Kidney (tissue), 14 donors: ENCODE data around the gene PLEKHF1. TPM values are rescaled to one million over a fixed set of nuclear protein-coding genes. Genes with fewer than 3 reads are reported as not detected.

Experiments
- DNase-seq, 5 donors: peaks; one replicate each; pipeline ENCODE4 v3.0.0-alpha.2; 2013 to 2020
- FAIRE-seq: peaks from 2 replicates; lab custom pipeline; 2012; peaks lifted over from hg19 to GRCh38; lab: Jason Lieb, UNC
- H3K27ac ChIP-seq, 2 donors: one replicate each; pipeline ENCODE4 v1.7.0; 2013; ENCODE audit warnings: low read depth in 2 of 2, low read length in 2 of 2, inconsistent platforms in 1 of 2
- H3K27me3 ChIP-seq: one replicate; pipeline ENCODE4 v1.7.1; 2013; ENCODE audit warnings: low read length, inconsistent platforms; ENCODE audit not compliant: control insufficient read depth, insufficient read depth
- H3K36me3 ChIP-seq, 3 donors: one replicate each; pipeline versions ENCODE4 v1.7.0 to v1.7.1; 2013; ENCODE audit warnings: low read length in 3 of 3, control low read depth in 1 of 3, inconsistent platforms in 1 of 3; ENCODE audit not compliant: insufficient read depth in 3 of 3, control insufficient read depth in 2 of 3
- H3K4me1 ChIP-seq, 3 donors: one replicate each; pipeline versions ENCODE4 v1.7.0 to v1.7.1; 2013; ENCODE audit warnings: low read length in 3 of 3, inconsistent platforms in 1 of 3, low read depth in 1 of 3; ENCODE audit not compliant: control insufficient read depth in 2 of 3, insufficient read depth in 2 of 3
- H3K4me3 ChIP-seq, 3 donors: one replicate each; pipeline versions ENCODE4 v1.7.0 to v1.8.1; 2013; ENCODE audit warnings: low read length in 3 of 3, control low read depth in 1 of 3, inconsistent platforms in 1 of 3
- H3K9ac ChIP-seq, 3 donors: one replicate each; pipeline versions ENCODE4 v1.7.0 to v1.7.1; 2013; ENCODE audit warnings: low read length in 3 of 3, control low read depth in 1 of 3, inconsistent platforms in 1 of 3
- H3K9me3 ChIP-seq, 3 donors: one replicate each; pipeline versions ENCODE4 v1.7.0 to v1.7.1; 2013; ENCODE audit warnings: low read length in 3 of 3, control low read depth in 1 of 3, inconsistent platforms in 1 of 3; ENCODE audit not compliant: control insufficient read depth in 2 of 3, insufficient read depth in 1 of 3
- intact Hi-C: fragments of 100-400 bp; cut with DNase I; formaldehyde crosslinking; loops from one replicate; pipeline ENCODE4 v1.11.1; 2022
- polyA plus RNA-seq: library from polyadenylated mRNA; stranded (reverse); fragments of 350-450 nt; fragmentation: Illumina TruSeq; extraction: RNeasy Lipid Tissue Mini Kit (QIAGEN cat#74804); gene quantifications from one replicate; pipeline ENCODE4 v1.2.3, GENCODE V29; 2014; ENCODE audit warnings: low read depth, low replicate concordance; ENCODE audit not compliant: insufficient read depth
- total RNA-seq: library from RNA; stranded (reverse); fragmentation: NEBNext Ultra II Directional; extraction: Animal tissue kit (Norgen Biotek cat#: 25700); gene quantifications from one replicate; pipeline ENCODE4 v1.2.1, GENCODE V29; 2021
- TF ChIP-seq, protein P1 (sequence below): IDR thresholded peaks from 3 replicates; pipeline ENCODE4 v1.5.1; 2012; ENCODE audit warnings: mild to moderate bottlenecking, moderate library complexity, borderline replicate concordance; ENCODE audit not compliant: insufficient read depth; ENCODE audit errors: extremely low read depth
- donor health status: control.
- donor health status: control.
- donor health status: control.
- donor health status: control.
- donor health status: control.
- donor health status: DM: yes; HTN: yes; CAD: no.
- donor health status: Normal renal cell carcinoma (clear cell type).

The PLEKHF1 gene
- total and polyA plus RNA-seq, 2 donors from 2014 or later = 7.1 to 11.7 TPM

DNA sequence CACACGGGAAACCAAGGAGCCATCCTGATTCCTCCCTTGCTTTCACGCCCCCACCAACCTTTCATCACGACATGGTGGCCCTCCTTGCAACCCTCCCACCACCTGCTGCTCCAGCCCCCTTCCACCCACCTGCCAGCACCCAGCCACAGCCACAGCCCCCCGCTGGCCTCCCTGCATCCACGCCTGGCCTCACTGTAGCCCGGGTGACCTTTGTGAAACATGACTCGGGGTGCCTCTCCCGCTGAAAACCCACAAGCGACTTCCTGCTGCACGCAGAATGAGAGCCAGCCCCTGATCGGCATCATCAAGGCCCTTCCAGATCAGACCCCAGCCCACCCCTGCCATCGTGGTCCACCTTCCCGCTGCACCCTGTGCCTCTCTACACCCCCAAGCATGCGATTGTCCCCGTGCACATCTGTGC lies 44.3 kb upstream of the PLEKHF1 start:
- H3K9me3 ChIP-seq = no peaks in the 10 kb centered on the region
- intact Hi-C loops = no loop called here

DNA sequence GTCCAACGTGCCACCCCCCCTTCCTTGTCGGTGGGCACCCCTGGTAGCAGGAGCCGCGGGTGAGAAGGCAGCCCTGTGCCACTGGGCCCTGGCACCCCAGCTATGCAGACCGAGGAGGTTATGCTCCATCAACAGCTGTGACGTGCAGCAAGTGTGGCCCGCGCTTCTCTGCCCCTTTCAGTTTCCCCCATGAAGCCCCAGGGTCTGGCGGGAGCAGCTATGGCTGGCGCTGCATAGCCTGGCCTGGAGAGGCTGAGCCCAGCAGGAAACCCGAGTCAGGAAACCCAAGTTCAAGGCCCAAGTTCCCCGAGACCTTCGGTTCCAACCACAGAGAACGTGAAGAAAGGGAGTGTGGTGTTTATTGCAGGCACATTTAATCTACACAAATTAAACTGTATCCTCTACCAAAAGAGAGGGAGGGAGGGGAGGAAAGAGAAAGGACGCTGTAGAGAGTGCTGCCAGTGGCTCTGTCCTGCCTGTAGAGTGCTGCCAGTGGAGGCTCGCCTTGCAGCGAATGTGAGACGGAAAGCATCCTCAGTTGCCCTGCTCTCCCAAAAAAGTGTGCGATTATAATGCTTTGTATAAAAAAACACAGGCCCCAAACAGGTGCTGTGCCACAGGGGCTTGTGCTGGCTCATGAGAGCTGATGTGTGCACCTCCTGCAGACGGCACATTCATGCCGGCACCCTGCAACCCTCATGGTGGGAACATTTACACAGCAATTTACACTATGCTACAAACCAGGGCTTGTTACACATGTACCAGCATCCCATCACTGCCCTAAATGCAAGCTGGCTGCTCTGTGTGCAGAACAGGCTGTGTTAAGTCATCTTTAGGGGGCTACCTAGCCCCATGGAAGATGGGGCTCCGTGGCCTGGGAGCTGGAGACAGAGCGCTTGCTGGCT lies 42.8 kb upstream of the PLEKHF1 start:
- TF ChIP-seq, protein P1, sequence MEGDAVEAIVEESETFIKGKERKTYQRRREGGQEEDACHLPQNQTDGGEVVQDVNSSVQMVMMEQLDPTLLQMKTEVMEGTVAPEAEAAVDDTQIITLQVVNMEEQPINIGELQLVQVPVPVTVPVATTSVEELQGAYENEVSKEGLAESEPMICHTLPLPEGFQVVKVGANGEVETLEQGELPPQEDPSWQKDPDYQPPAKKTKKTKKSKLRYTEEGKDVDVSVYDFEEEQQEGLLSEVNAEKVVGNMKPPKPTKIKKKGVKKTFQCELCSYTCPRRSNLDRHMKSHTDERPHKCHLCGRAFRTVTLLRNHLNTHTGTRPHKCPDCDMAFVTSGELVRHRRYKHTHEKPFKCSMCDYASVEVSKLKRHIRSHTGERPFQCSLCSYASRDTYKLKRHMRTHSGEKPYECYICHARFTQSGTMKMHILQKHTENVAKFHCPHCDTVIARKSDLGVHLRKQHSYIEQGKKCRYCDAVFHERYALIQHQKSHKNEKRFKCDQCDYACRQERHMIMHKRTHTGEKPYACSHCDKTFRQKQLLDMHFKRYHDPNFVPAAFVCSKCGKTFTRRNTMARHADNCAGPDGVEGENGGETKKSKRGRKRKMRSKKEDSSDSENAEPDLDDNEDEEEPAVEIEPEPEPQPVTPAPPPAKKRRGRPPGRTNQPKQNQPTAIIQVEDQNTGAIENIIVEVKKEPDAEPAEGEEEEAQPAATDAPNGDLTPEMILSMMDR = no peak
- H3K9ac ChIP-seq = no peak overlapping the region
- H3K4me1 ChIP-seq = no peaks in the 10 kb centered on the region
- H3K4me3 ChIP-seq = no peak overlapping the region
- intact Hi-C loops = no loop called here
- H3K9me3 ChIP-seq = no peaks in the 10 kb centered on the region
- no peaks in the 10 kb centered on the region for H3K36me3 ChIP-seq
- no peak for FAIRE-seq
- DNase-seq = peak in 3 of 5 donors; percentile 33 to 67 (median 39)
- H3K27ac ChIP-seq = no peak overlapping the region
- no peaks in the 10 kb centered on the region for H3K27me3 ChIP-seq

More for the DNA sequence above, 44.3 kb upstream of the PLEKHF1 start:
- no peaks in the 10 kb centered on the region for H3K4me1 ChIP-seq
- peak in 1 of 5 donors; percentile 57 for DNase-seq
- no peak for FAIRE-seq
- no peak overlapping the region for H3K9ac ChIP-seq
- no peak overlapping the region for H3K27ac ChIP-seq
- peaks cover 0 to 2% (median 0%) of the 10 kb centered on the region in 3 donors for H3K36me3 ChIP-seq
- no peak overlapping the region for H3K4me3 ChIP-seq
- no peaks in the 10 kb centered on the region for H3K27me3 ChIP-seq
- TF ChIP-seq, protein P1 = no peak

DNA sequence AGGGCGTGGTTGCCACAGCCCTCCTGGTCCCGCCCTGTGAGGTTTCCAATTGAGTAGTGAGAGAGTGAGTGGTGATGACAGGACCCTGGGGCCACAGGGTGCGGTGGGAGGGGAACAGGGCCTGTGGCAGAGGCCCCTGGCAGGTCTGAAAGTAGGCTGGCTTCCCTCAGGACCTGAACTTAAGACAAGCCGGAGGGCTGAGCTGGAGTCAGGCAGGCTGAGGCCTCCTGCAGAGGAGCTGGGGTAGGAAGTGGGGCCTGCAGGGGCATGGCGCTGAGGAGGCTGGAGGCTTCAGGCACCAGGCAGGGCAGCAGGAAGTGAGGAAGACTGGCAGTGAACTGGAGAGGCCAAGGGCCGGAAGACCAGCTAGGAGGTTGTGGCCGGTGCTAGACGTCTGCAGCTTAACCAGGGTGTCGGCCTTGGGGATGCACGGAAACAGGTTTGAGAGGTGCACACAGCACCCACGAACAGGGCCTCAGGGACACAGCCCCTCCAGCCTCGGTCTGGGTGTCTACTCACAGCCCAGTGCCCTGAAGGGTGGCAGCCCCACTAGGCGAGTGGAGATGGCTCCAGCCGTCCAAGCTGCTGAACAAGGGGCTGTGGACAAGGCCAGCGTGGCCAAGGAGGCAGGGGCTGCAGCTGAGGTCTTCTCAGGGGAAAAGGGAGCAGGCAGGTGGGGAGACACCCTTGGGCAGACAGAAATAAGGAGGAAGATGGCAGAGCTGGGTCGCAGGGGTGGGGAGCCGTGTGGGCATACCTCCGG lies 41.4 kb upstream of the PLEKHF1 start:
- peak in 1 of 5 donors; percentile 60 for DNase-seq
- no peak overlapping the region for H3K4me3 ChIP-seq
- no peak overlapping the region for H3K9ac ChIP-seq
- H3K9me3 ChIP-seq = no peaks in the 10 kb centered on the region
- H3K4me1 ChIP-seq = no peaks in the 10 kb centered on the region
- no peak for FAIRE-seq
- H3K27me3 ChIP-seq = no peaks in the 10 kb centered on the region
- H3K27ac ChIP-seq = no peak overlapping the region
- TF ChIP-seq, protein P1 = no peak
- no peaks in the 10 kb centered on the region for H3K36me3 ChIP-seq
- intact Hi-C loops = no loop called here
